ENCODE measurements around the gene TMEM125.

Gene TMEM125

GRCh38 chr1:43313771-43314170, 44.0 kb downstream of the TMEM125 start:
- FAIRE-seq = no peak

- FAIRE-seq = no peak
Measured at GRCh38 chr1:43314233-43314632, 44.5 kb downstream of the TMEM125 start.

GRCh38 chr1:43315481-43315880, 45.7 kb downstream of the TMEM125 start:
- no peak for FAIRE-seq

- FAIRE-seq = no peak
Measured at GRCh38 chr1:43315963-43316737, 46.4 kb downstream of the TMEM125 start.

GRCh38 chr1:43316738-43317520, 47.1 kb downstream of the TMEM125 start:
- no peak for FAIRE-seq

GRCh38 chr1:43317817-43318471, 48.2 kb downstream of the TMEM125 start:
- no peak for FAIRE-seq

DNA sequence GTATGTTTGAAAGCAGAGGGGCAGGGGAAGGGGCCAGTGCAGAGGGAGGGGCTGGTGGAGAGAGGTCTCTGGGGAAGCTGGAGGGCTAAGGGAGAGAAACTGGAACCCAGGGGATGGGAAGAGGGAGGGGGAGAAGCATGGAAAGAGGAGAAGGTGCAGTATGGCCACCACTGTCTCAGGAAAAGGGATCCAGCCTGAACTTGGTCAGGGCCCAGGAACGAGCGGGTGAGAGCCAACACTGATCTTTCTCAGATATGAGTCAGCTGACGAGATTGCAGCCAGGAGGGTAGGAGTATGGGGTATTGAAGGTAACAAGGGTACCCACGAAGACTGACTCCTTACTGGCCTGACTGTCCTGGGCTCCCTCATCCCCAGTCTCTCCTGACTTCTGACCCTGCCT, 49.0 kb downstream of the TMEM125 start:
- FAIRE-seq = no peak

DNA sequence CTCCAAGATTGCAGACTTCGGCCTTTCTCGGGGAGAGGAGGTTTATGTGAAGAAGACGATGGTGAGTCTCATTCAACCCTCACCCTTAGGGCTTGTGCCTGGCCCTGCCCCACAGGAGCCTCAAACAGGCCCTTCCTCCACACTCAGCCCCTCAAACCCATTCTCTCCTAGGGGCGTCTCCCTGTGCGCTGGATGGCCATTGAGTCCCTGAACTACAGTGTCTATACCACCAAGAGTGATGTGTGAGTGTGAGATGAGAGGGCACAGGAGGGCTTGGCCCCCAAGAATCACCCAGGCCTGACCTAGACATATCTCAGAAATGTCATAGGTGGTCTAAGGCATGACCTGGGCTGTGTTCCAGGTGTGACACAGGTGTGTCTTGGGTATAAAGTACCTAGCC, 49.5 kb downstream of the TMEM125 start:
- FAIRE-seq = no peak

DNA sequence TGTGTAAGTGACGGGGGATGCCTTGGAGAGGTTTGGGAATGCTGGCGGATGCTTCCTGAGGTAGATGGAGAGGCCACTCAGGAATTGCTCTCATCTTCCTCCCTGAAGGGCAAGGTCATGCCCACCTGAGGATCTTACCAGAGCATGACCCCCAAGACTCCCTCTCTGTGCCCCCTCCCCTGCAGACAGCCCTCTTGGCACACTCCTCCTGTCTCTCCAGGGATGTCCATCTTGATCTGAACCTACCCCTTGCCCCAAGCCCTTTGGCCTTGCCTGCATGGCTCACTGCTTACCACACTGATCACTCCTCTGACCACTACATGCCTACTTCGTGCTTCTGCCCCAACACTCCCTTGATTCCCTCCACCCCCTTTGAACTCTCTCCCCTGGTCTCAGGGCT, 50.0 kb downstream of the TMEM125 start:
- FAIRE-seq = no peak

DNA sequence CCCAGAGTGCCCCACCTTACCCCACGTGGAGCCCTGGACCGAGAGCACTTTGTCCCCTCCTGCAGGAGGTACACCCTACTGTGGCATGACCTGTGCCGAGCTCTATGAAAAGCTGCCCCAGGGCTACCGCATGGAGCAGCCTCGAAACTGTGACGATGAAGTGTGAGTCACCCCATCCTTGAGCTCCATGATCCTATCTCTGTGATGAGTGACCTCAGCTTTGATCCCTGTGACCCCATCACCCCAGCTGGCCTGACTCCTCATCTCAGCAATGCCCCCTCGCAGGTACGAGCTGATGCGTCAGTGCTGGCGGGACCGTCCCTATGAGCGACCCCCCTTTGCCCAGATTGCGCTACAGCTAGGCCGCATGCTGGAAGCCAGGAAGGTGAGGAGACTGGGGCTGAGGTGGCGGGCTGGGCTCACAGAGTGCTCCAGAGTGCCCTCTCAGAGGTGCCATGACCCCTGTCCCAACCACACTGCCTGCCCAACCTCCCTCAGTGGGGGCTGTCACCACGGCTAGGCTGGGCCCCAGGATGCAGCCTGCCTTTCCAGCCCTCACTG, 51.6 kb downstream of the TMEM125 start:
- FAIRE-seq = no peak

- no peak for FAIRE-seq
Measured at GRCh38 chr1:43322506-43322905, 52.7 kb downstream of the TMEM125 start.
